HCT116 (cell line): ENCODE measurements around the gene ADARB1. TPM values are rescaled to one million over a fixed set of nuclear protein-coding genes. Genes with fewer than 3 reads are reported as not detected.
A peak's percentile ranks its signal among the peaks of the same experiment; 100 is the strongest.

Experiments
- ATAC-seq: fragments of 200-7000 bp; cut with Tn5 transposase; 2 replicates; pipeline ENCODE4 v1.9.1; 2020; ENCODE audit warnings: mild to moderate bottlenecking, moderate library complexity
- BruUV-seq: library from RNA; stranded (reverse); fragments of 400-500 nt; replicated peaks from 2 replicates; lab custom pipeline; 2021; lab: Mats Ljungman, UMichigan
- CTCF ChIA-PET: fragments of 300-600 bp; sonication (Branson Sonifier 250); formaldehyde crosslinking; loops from one replicate; lab custom pipeline; 2021; ENCODE audit warnings: antibody characterized with exemption; lab: Charles Lee
- POLR2A ChIA-PET: fragments of 300-600, 350-600 bp; sonication (Branson Sonifier 250); formaldehyde crosslinking; loops from one replicate; lab custom pipeline; 2021; ENCODE audit warnings: antibody characterized with exemption; lab: Charles Lee
- RAD21 ChIA-PET, 2 experiments: fragments of 300-600 bp; sonication (Branson Sonifier 250); formaldehyde crosslinking; loops; one replicate each; lab custom pipeline; 2023; ENCODE audit warnings: low total read pairs in 2 of 2; ENCODE audit not compliant: uncharacterized antibody in 2 of 2, unreplicated experiment in 2 of 2, low non-redundant PET in 1 of 2; lab: Charles Lee
- DNase-seq: peaks from one replicate; pipeline ENCODE4 v3.0.0-alpha.2; 2010; ENCODE audit warnings: low read depth, low spot score
- H2AFZ ChIP-seq: fragments of 200-600 bp; shearing (Covaris generic), sonication (generic); 2 replicates; pipeline ENCODE4 v1.6.1; 2017; ENCODE audit warnings: low read depth, mixed run types, mixed read lengths, antibody characterized with exemption, low read length; ENCODE audit not compliant: poor library complexity, severe bottlenecking
- H3K27ac ChIP-seq: 2 replicates; pipeline ENCODE4 v1.5.1; 2012; ENCODE audit warnings: low read depth, low read length
- H3K27me3 ChIP-seq: fragments of 200-600 bp; sonication (generic); 2 replicates; pipeline ENCODE4 v1.6.1; 2016; ENCODE audit warnings: mixed run types, low read length, mixed read lengths; ENCODE audit not compliant: insufficient read depth
- H3K36me3 ChIP-seq, 2 experiments: fragments of 200-500 bp in 1 of 2; fragments of 200-600 bp in 1 of 2; sonication (Bioruptor generic) in 1 of 2; sonication (generic) in 1 of 2; 2 replicates each; pipeline versions ENCODE4 v1.5.1 to v1.6.1; 2014 to 2016; ENCODE audit warnings: low read length in 2 of 2, inconsistent platforms in 1 of 2, mixed read lengths in 1 of 2, mixed run types in 1 of 2; ENCODE audit not compliant: insufficient read depth in 2 of 2, control insufficient read depth in 1 of 2
- H3K4me1 ChIP-seq, 2 experiments: fragments of 200-600 bp in 1 of 2; sonication (generic) in 1 of 2; 2 replicates each; pipeline versions ENCODE4 v1.5.1 to v1.6.1; 2012 to 2017; ENCODE audit warnings: low read length in 2 of 2, inconsistent platforms in 1 of 2, mild to moderate bottlenecking in 1 of 2, mixed read lengths in 1 of 2, mixed run types in 1 of 2, moderate library complexity in 1 of 2; ENCODE audit not compliant: insufficient read depth in 2 of 2, control insufficient read depth in 1 of 2
- H3K4me2 ChIP-seq: fragments of 200-600 bp; sonication (generic); 2 replicates; pipeline ENCODE4 v1.6.1; 2017; ENCODE audit warnings: mixed run types, low read length, mixed read lengths
- H3K4me3 ChIP-seq, 2 experiments: fragments of 200-600 bp in 1 of 2; sonication (generic) in 1 of 2; replicated peaks in 1 of 2; 2 replicates each; pipeline ENCODE4 v1.5.1; 2011 to 2016; ENCODE audit warnings: low read length in 2 of 2, control low read depth in 1 of 2, low read depth in 1 of 2, mild to moderate bottlenecking in 1 of 2, mixed read lengths in 1 of 2, mixed run types in 1 of 2
- H3K79me2 ChIP-seq: fragments of 200-600 bp; sonication (generic); 2 replicates; pipeline ENCODE4 v1.6.1; 2017; ENCODE audit warnings: mild to moderate bottlenecking, mixed run types, low read length, moderate library complexity, mixed read lengths; ENCODE audit not compliant: insufficient read depth
- H3K9ac ChIP-seq: fragments of 200-600 bp; sonication (generic); 2 replicates; pipeline ENCODE4 v1.6.1; 2016; ENCODE audit warnings: low read length, mixed read lengths
- H3K9me2 ChIP-seq: fragments of 200-600 bp; sonication (generic), shearing (Covaris generic); 2 replicates; pipeline ENCODE4 v1.6.1; 2017; ENCODE audit warnings: mixed run types, mild to moderate bottlenecking, moderate library complexity; ENCODE audit not compliant: insufficient read depth
- H3K9me3 ChIP-seq, 2 experiments: fragments of 200-500 bp in 1 of 2; fragments of 200-600 bp in 1 of 2; sonication (Bioruptor generic) in 1 of 2; sonication (generic) in 1 of 2; 2 replicates each; pipeline ENCODE4 v1.6.1; 2014 to 2017; ENCODE audit warnings: low read length in 2 of 2, mixed read lengths in 2 of 2, inconsistent platforms in 1 of 2, low read depth in 1 of 2, mild to moderate bottlenecking in 1 of 2, mixed run types in 1 of 2, moderate library complexity in 1 of 2; ENCODE audit not compliant: control insufficient read depth in 1 of 2, insufficient read depth in 1 of 2
- H4K20me1 ChIP-seq: fragments of 200-600 bp; sonication (generic), shearing (Covaris generic); 2 replicates; pipeline ENCODE4 v1.6.1; 2017; ENCODE audit warnings: mixed run types, mild to moderate bottlenecking, moderate library complexity; ENCODE audit not compliant: insufficient read depth
- ATF3 ChIP-seq: IDR thresholded peaks from 2 replicates; pipeline ENCODE4 v1.6.1; 2012
- CEBPB ChIP-seq: IDR thresholded peaks from 2 replicates; pipeline ENCODE4 v1.6.1; 2012; ENCODE audit warnings: low read depth
- CTCF ChIP-seq, 3 experiments: fragments of 200-600 bp in 1 of 3; sonication (generic) in 1 of 3; IDR thresholded peaks in 2 of 3; conservative IDR thresholded peaks in 1 of 3; 2 replicates each; pipeline ENCODE4 v1.5.1; 2012 to 2017; ENCODE audit warnings: low read depth in 2 of 3, low read length in 2 of 3, antibody characterized with exemption in 1 of 3, borderline replicate concordance in 1 of 3, control low read depth in 1 of 3, mild to moderate bottlenecking in 1 of 3, mixed read lengths in 1 of 3, mixed run types in 1 of 3, moderate library complexity in 1 of 3; ENCODE audit not compliant: insufficient read depth in 1 of 3
- EGR1 ChIP-seq: IDR thresholded peaks from 2 replicates; pipeline ENCODE4 v1.6.1; 2012; ENCODE audit warnings: low read depth
- EZH2 ChIP-seq: fragments of 200-600 bp; sonication (generic); IDR thresholded peaks from 2 replicates; pipeline ENCODE4 v1.6.1; 2017; ENCODE audit warnings: antibody characterized with exemption, mixed run types
- EZH2phosphoT487 ChIP-seq: fragments of 200-600 bp; IDR thresholded peaks from 2 replicates; pipeline ENCODE4 v1.6.1; 2018; ENCODE audit warnings: antibody characterized with exemption, borderline replicate concordance
- POLR2A ChIP-seq: IDR thresholded peaks from 2 replicates; pipeline ENCODE4 v1.7.0; 2011; ENCODE audit warnings: borderline replicate concordance; ENCODE audit not compliant: insufficient read depth, insufficient read length; ENCODE audit errors: extremely low read depth
- POLR2AphosphoS5 ChIP-seq: IDR thresholded peaks from 2 replicates; pipeline ENCODE4 v1.6.1; 2011; ENCODE audit warnings: mild to moderate bottlenecking, low read depth, low read length, moderate library complexity
- SIN3A ChIP-seq: IDR thresholded peaks from 2 replicates; pipeline ENCODE4 v1.6.1; 2012; ENCODE audit warnings: low read depth
- SP1 ChIP-seq: IDR thresholded peaks from 2 replicates; pipeline ENCODE4 v1.6.1; 2012; ENCODE audit warnings: low read depth
- SRF ChIP-seq: IDR thresholded peaks from 2 replicates; pipeline ENCODE4 v1.6.1; 2012; ENCODE audit warnings: low read depth
- TCF7L2 ChIP-seq: IDR thresholded peaks from 2 replicates; pipeline ENCODE4 v1.7.0; 2011; ENCODE audit warnings: borderline replicate concordance, inconsistent platforms; ENCODE audit not compliant: insufficient read depth, insufficient read length; ENCODE audit errors: extremely low read depth
- ZBTB33 ChIP-seq: IDR thresholded peaks from 2 replicates; pipeline ENCODE4 v1.6.1; 2011; ENCODE audit warnings: mild to moderate bottlenecking, low read length, moderate library complexity; ENCODE audit not compliant: insufficient replicate concordance; ENCODE audit errors: extremely low read depth
- intact Hi-C: fragments of 100-400 bp; cut with micrococcal nuclease; formaldehyde crosslinking; loops from 2 replicates; pipeline ENCODE4 v1.10.0; 2022
- total RNA-seq: library from RNA; stranded (reverse); gene quantifications from one replicate; pipeline ENCODE4 v1.2.1, GENCODE V29; 2021; ENCODE audit not compliant: unreplicated experiment

ADARB1 gene
- total RNA-seq, 1 experiment from 2014 or later: 13.5 TPM

- H3K4me1 ChIP-seq: peaks cover 7 to 14% of the 10 kb centered on the region in 2 experiments
- POLR2A ChIA-PET: no interaction called here
- TSS peak; percentile 65 for BruUV-seq
- ATAC-seq (peak; percentile 39), DNase-seq (no peak)
- no peak overlapping the region for H2AFZ ChIP-seq
- H3K4me2 ChIP-seq: peak overlapping the region; percentile 70
- no peaks in the 10 kb centered on the region for H3K36me3 ChIP-seq
- peaks cover 13% of the 10 kb centered on the region; the same call in 1 of the 2 replicates for H3K79me2 ChIP-seq
- CTCF ChIA-PET: no interaction called here
- no peaks in the 10 kb centered on the region for H3K9me3 ChIP-seq
- H3K27me3 ChIP-seq: no peaks in the 10 kb centered on the region
- H4K20me1 ChIP-seq: no peaks in the 10 kb centered on the region
- intact Hi-C loops: no loop called here
- peak overlapping the region; percentile 77 for H3K9ac ChIP-seq
- RAD21 ChIA-PET: no interaction called here
- H3K27ac ChIP-seq: peak overlapping the region; percentile 83; the same call in 1 of the 2 replicates
- peak overlapping the region; percentile 65 to 67 for H3K4me3 ChIP-seq
- TF ChIP-seq SRF: no peak
- TF ChIP-seq ATF3: no peak
- no peak for TF ChIP-seq TCF7L2
- TF ChIP-seq POLR2A: peak; percentile 1
- TF ChIP-seq EZH2phosphoT487: no peak
- TF ChIP-seq SP1: 0 out of 2 replicates have a peak, but pooled peaks have one; percentile 5
- no peak for TF ChIP-seq POLR2AphosphoS5
- no peak for TF ChIP-seq ZBTB33
- TF ChIP-seq SIN3A: no peak
- no peak for TF ChIP-seq EZH2
- no peak for TF ChIP-seq CTCF (IDR thresholded peaks at IDR 0.05 in 2 of 3, conservative IDR thresholded peaks at IDR 0.05 in 1 of 3; ENCODE audit: borderline replicate concordance in 1 of 3, insufficient read depth in 1 of 3, low read depth in 2 of 3, low read length in 2 of 3)
- no peak for TF ChIP-seq CEBPB
- no peak for TF ChIP-seq EGR1
- no peaks in the 10 kb centered on the region for H3K9me2 ChIP-seq
Measured at GRCh38 chr21:45073301-45074047, 906 bp upstream of the ADARB1 start.
